Left lung (tissue), 10 donors: ENCODE results near the gene ZC3H12C. TPM values are rescaled to one million over a fixed set of nuclear protein-coding genes. Genes with fewer than 3 reads are reported as not detected.

Experiments
- ATAC-seq: fragments of 200-7000 bp; cut with Tn5 transposase; one replicate; pipeline ENCODE4 v1.9.1; 2020; ENCODE audit warnings: moderate library complexity
- DNase-seq, 4 donors: peaks; one replicate each; pipeline ENCODE4 v3.0.0-alpha.2; 2013 to 2020
- H3K27ac ChIP-seq, 2 donors: fragments of 200-600 bp; sonication (generic) in 1 of 2; one replicate each; pipeline versions ENCODE4 v1.5.0 to v1.8.0; 2020 to 2021
- H3K27me3 ChIP-seq, 2 donors: fragments of 200-600 bp; sonication (generic) in 1 of 2; one replicate each; pipeline versions ENCODE4 v1.5.0 to v1.8.0; 2020 to 2021
- H3K36me3 ChIP-seq, 2 donors: fragments of 200-600 bp; sonication (generic) in 1 of 2; one replicate each; pipeline versions ENCODE4 v1.5.0 to v1.8.0; 2020 to 2021
- H3K4me1 ChIP-seq, 2 donors: fragments of 200-600 bp; one replicate each; pipeline ENCODE4 v1.8.0; 2021
- H3K4me3 ChIP-seq, 2 donors: fragments of 200-600 bp; sonication (generic) in 1 of 2; one replicate each; pipeline versions ENCODE4 v1.5.0 to v1.8.0; 2020 to 2021; ENCODE audit warnings: mild to moderate bottlenecking in 1 of 2
- H3K9me3 ChIP-seq, 2 donors: fragments of 200-600 bp; sonication (generic) in 1 of 2; one replicate each; pipeline versions ENCODE4 v1.5.0 to v1.8.0; 2020 to 2021
- intact Hi-C, 2 donors: fragments of 100-400 bp; cut with DNase I; formaldehyde crosslinking; loops; one replicate each; pipeline versions ENCODE4 v1.11.2 to v1.14.2; 2022
- polyA plus RNA-seq, 6 donors: library from polyadenylated mRNA; unstranded; fragments of 120-200 nt; gene quantifications; one replicate each; pipeline ENCODE4 v1.2.1, GENCODE V29; 2013; ENCODE audit not compliant: insufficient read length in 6 of 6
- total RNA-seq, 2 donors: library from RNA; stranded (reverse); fragmentation: NEBNext Ultra II Directional; extraction: Animal tissue kit (Norgen Biotek cat#: 25700); gene quantifications; one replicate each; pipeline ENCODE4 v1.2.1, GENCODE V29; 2021
- TF ChIP-seq, protein P1 (sequence below), 2 donors: fragments of 200-600 bp; sonication (generic) in 1 of 2; IDR thresholded peaks; one replicate each; pipeline versions ENCODE4 v1.5.0 to v1.8.0; 2021; ENCODE audit warnings: antibody characterized with exemption in 2 of 2
- donor health status: DM: no; HTN: yes; CAD: no.
- donor health status: DM: no; HTN: no; CAD: no.

The ZC3H12C gene
- total and polyA plus RNA-seq, 8 donors, result 7.4 to 16.2 (median 9.2) TPM

GRCh38 chr11:110096496-110096895 is 3.3 kb downstream of the ZC3H12C start:
- no peak for ATAC-seq
- intact Hi-C loops, result no loop called here
- TF ChIP-seq, protein P1, sequence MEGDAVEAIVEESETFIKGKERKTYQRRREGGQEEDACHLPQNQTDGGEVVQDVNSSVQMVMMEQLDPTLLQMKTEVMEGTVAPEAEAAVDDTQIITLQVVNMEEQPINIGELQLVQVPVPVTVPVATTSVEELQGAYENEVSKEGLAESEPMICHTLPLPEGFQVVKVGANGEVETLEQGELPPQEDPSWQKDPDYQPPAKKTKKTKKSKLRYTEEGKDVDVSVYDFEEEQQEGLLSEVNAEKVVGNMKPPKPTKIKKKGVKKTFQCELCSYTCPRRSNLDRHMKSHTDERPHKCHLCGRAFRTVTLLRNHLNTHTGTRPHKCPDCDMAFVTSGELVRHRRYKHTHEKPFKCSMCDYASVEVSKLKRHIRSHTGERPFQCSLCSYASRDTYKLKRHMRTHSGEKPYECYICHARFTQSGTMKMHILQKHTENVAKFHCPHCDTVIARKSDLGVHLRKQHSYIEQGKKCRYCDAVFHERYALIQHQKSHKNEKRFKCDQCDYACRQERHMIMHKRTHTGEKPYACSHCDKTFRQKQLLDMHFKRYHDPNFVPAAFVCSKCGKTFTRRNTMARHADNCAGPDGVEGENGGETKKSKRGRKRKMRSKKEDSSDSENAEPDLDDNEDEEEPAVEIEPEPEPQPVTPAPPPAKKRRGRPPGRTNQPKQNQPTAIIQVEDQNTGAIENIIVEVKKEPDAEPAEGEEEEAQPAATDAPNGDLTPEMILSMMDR (IDR thresholded peaks at IDR 0.05), result no peak
- Histone ChIP-seq H3K27ac (no peak overlapping the region), H3K27me3 (peaks cover 0 to 5% of the 10 kb centered on the region in 2 donors), H3K4me3 (no peak overlapping the region), H3K9me3 (no peaks in the 10 kb centered on the region), H3K4me1 (peaks cover 11 to 41% of the 10 kb centered on the region in 2 donors), H3K36me3 (no peaks in the 10 kb centered on the region)
- no peak for DNase-seq

GRCh38 chr11:110097459-110098012 is 4.3 kb downstream of the ZC3H12C start:
- intact Hi-C loops, result no loop called here
- no peak overlapping the region for H3K27ac ChIP-seq
- peaks cover 0 to 5% of the 10 kb centered on the region in 2 donors for H3K27me3 ChIP-seq
- ATAC-seq (no peak), DNase-seq (no peak)
- no peak overlapping the region for H3K4me3 ChIP-seq
- H3K4me1 ChIP-seq, result peaks cover 11 to 31% of the 10 kb centered on the region in 2 donors
- H3K9me3 ChIP-seq, result no peaks in the 10 kb centered on the region
- TF ChIP-seq, protein P1 (IDR thresholded peaks at IDR 0.05), result no peak
- no peaks in the 10 kb centered on the region for H3K36me3 ChIP-seq

DNA sequence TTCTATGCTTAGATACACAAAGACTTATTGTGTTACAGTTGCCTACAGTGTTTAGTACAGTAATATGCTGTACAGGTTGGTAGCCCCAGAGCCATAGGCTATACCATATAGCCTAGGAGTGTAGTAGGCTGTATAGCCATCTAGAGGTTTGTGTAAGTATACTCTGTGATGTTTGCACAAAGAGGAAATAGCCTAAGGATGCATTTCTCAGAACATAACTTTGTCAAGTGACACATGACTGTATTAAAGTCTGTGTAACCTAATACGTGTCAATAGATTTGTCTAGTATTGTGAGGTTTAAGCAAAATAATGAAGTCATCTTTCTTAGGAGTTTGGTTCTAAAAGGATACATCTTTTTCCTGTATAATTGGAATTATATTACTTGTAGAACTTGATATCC is 5.5 kb downstream of the ZC3H12C start:
- no peak overlapping the region for H3K4me3 ChIP-seq
- H3K9me3 ChIP-seq, result no peaks in the 10 kb centered on the region
- DNase-seq, result no peak
- intact Hi-C loops, result no loop called here
- H3K27ac ChIP-seq, result no peak overlapping the region
- H3K36me3 ChIP-seq, result no peaks in the 10 kb centered on the region
- H3K4me1 ChIP-seq, result peaks cover 11 to 30% of the 10 kb centered on the region in 2 donors
- H3K27me3 ChIP-seq, result peaks cover 0 to 2% of the 10 kb centered on the region in 2 donors
- TF ChIP-seq, protein P1 (IDR thresholded peaks at IDR 0.05), result no peak
- ATAC-seq, result no peak

DNA sequence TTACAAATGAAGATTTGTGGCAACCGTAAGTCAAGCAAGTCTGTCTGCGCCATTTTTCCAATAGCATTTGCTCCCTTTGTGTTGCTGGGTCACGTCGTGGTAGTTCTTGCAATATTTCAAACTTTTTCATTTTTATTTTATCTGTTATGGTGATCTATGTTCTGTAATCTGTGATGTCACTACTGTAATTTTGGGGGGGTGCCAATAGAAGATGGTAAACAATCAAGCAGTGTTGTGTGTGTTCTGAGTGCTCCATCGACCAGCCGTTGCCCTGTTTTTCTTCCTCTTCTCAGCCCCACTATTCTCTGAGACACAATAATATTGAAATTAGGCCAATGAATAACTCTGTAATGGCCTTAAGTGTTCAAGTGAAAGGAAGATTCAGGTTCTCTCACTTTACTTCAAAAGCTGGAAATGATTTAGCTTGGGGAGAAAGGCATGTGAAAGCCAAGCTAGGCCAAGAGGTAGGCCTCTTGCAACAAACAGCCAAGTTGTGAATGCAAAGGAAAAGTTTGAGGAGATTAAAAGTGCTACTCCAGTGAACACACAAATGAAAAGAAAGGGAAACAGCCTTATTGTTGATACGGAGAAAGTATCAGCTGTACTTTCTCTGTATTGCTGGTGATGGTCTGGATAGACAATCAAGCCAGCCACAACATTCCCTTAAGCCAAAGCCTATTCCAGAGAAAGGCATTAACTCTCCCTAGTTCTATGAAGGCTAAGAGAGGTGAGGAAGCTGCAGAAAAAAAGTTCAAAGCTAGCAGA is 7.5 kb downstream of the ZC3H12C start:
- DNase-seq, result no peak
- intact Hi-C loops, result no loop called here
- H3K9me3 ChIP-seq, result no peaks in the 10 kb centered on the region
- H3K27me3 ChIP-seq, result no peaks in the 10 kb centered on the region
- H3K36me3 ChIP-seq, result no peaks in the 10 kb centered on the region
- TF ChIP-seq, protein P1 (IDR thresholded peaks at IDR 0.05), result no peak
- no peak overlapping the region for H3K4me3 ChIP-seq
- H3K4me1 ChIP-seq, result peaks cover 0 to 13% of the 10 kb centered on the region in 2 donors
- no peak for ATAC-seq
- H3K27ac ChIP-seq, result peak overlapping the region in 1 of 2 donors; percentile 2

GRCh38 chr11:110106713-110107274 is 13.6 kb downstream of the ZC3H12C start:
- intact Hi-C loops, result no loop called here
- TF ChIP-seq, protein P1 (IDR thresholded peaks at IDR 0.05), result no peak
- Histone ChIP-seq H3K4me3 (no peak overlapping the region), H3K4me1 (no peaks in the 10 kb centered on the region), H3K36me3 (no peaks in the 10 kb centered on the region), H3K27ac (no peak overlapping the region), H3K9me3 (peaks cover 0 to 9% of the 10 kb centered on the region in 2 donors), H3K27me3 (no peaks in the 10 kb centered on the region)
- DNase-seq (no peak), ATAC-seq (no peak)
